GM19463 (cell line): Measurements from ENCODE around the gene PSMD2.
"Not testable (repeated sequence)": the region's sequence is repeated elsewhere in the genome, so short reads cannot be mapped to it uniquely, and the experiment has no call there.

Experiments
- ATAC-seq: cut with Tn5 transposase; IDR thresholded peaks from one replicate; pipeline ENCODE4 v1.9.1; 2021; ENCODE audit warnings: mild to moderate bottlenecking, moderate library complexity; ENCODE audit not compliant: unreplicated experiment

The PSMD2 gene

GRCh38 chr3:184298759-184299487, at the start of gene PSMD2:
PSMD2 (plus strand) TSS chr3:184299241; CDS start chr3:184299267, 26 bp downstream.
- peak; percentile 92 for ATAC-seq

- ATAC-seq: peak; percentile 92
Measured at GRCh38 chr3:184249412-184250166, 49.5 kb upstream of the PSMD2 start, which contains the start of gene EEF1AKMT4. EEF1AKMT4 (plus strand) TSS chr3:184249672; CDS start chr3:184249695, 23 bp downstream.

GRCh38 chr3:184250167-184250828, 48.7 kb upstream of the PSMD2 start:
- ATAC-seq: peak; percentile 62

GRCh38 chr3:184255291-184256039, 43.6 kb upstream of the PSMD2 start:
- no peak for ATAC-seq

GRCh38 chr3:184257083-184257915, 41.7 kb upstream of the PSMD2 start:
- no peak for ATAC-seq

- ATAC-seq: no peak
Measured at GRCh38 chr3:184258926-184259325, 40.1 kb upstream of the PSMD2 start.

- no peak for ATAC-seq
Measured at GRCh38 chr3:184259396-184259877, 39.6 kb upstream of the PSMD2 start.

GRCh38 chr3:184259878-184260723, 38.9 kb upstream of the PSMD2 start:
- no peak for ATAC-seq

- no peak for ATAC-seq
Measured at GRCh38 chr3:184260724-184261269, 38.2 kb upstream of the PSMD2 start.

GRCh38 chr3:184261270-184261853, 37.7 kb upstream of the PSMD2 start, which contains the start of gene CAMK2N2:
CAMK2N2 (minus strand) TSS chr3:184261553; CDS start chr3:184261285, 268 bp downstream.
- peak; percentile 54 for ATAC-seq

GRCh38 chr3:184261854-184262763, 36.9 kb upstream of the PSMD2 start:
- no peak for ATAC-seq

GRCh38 chr3:184262764-184263179, 36.3 kb upstream of the PSMD2 start:
- ATAC-seq: no peak

- not testable (repeated sequence) for ATAC-seq
Measured at GRCh38 chr3:184267249-184267648, 31.8 kb upstream of the PSMD2 start.

GRCh38 chr3:184272269-184272668, 26.8 kb upstream of the PSMD2 start:
- ATAC-seq: no peak

- no peak for ATAC-seq
Measured at GRCh38 chr3:184275381-184275701, 23.7 kb upstream of the PSMD2 start.

- no peak for ATAC-seq
Measured at GRCh38 chr3:184275961-184276910, 22.8 kb upstream of the PSMD2 start, which contains the start of gene ECE2. ECE2 (plus strand) TSS chr3:184276022; CDS start chr3:184276154, 132 bp downstream.
